HPDE6-E6E7 (cell line): ENCODE measurements around the gene CSTF2T.
A peak's percentile ranks its signal among the peaks of the same experiment; 100 is the strongest.
"Not testable (repeated sequence)": the region's sequence is repeated elsewhere in the genome, so short reads cannot be mapped to it uniquely, and the experiment has no call there.

Source experiments
- DNase-seq: peaks from one replicate; pipeline ENCODE4 v3.0.0; 2011; ENCODE audit warnings: missing footprints; ENCODE audit errors: extremely low spot score

The CSTF2T gene

GRCh38 chr10:51698473-51699063 is 827 bp downstream of the CSTF2T start:
- no peak for DNase-seq

- no peak for DNase-seq
Observed at GRCh38 chr10:51696251-51696650, 3.1 kb downstream of the CSTF2T start.

GRCh38 chr10:51694086-51694768 is 5.2 kb downstream of the CSTF2T start:
- no peak for DNase-seq

GRCh38 chr10:51691135-51691534 is 8.3 kb downstream of the CSTF2T start:
- DNase-seq = no peak

- no peak for DNase-seq
Observed at GRCh38 chr10:51689536-51689935, 9.9 kb downstream of the CSTF2T start.

- not testable (repeated sequence) for DNase-seq
Observed at GRCh38 chr10:51688826-51689225, 10.6 kb downstream of the CSTF2T start.

GRCh38 chr10:51687296-51687695 is 12.1 kb downstream of the CSTF2T start:
- DNase-seq = no peak

- DNase-seq = no peak
Observed at GRCh38 chr10:51685768-51686167, 13.6 kb downstream of the CSTF2T start.

- no peak for DNase-seq
Observed at GRCh38 chr10:51683031-51683691, 16.2 kb downstream of the CSTF2T start.

GRCh38 chr10:51679841-51680240 is 19.6 kb downstream of the CSTF2T start:
- no peak for DNase-seq

- DNase-seq = no peak
Observed at GRCh38 chr10:51675088-51675487, 24.3 kb downstream of the CSTF2T start.

GRCh38 chr10:51672039-51672535 is 27.3 kb downstream of the CSTF2T start:
- no peak for DNase-seq

GRCh38 chr10:51669041-51669440 is 30.4 kb downstream of the CSTF2T start:
- DNase-seq = no peak

GRCh38 chr10:51668336-51668689 is 31.1 kb downstream of the CSTF2T start:
- no peak for DNase-seq

- no peak for DNase-seq
Observed at GRCh38 chr10:51667678-51668335, 31.6 kb downstream of the CSTF2T start.

GRCh38 chr10:51666456-51666855 is 32.9 kb downstream of the CSTF2T start:
- DNase-seq = no peak

- no peak for DNase-seq
Observed at GRCh38 chr10:51663086-51663485, 36.3 kb downstream of the CSTF2T start.

- no peak for DNase-seq
Observed at GRCh38 chr10:51659344-51659743, 40.1 kb downstream of the CSTF2T start.

GRCh38 chr10:51658000-51658399 is 41.4 kb downstream of the CSTF2T start:
- DNase-seq = no peak

- DNase-seq = no peak
Observed at GRCh38 chr10:51656503-51656902, 42.9 kb downstream of the CSTF2T start.

GRCh38 chr10:51654918-51655317 is 44.5 kb downstream of the CSTF2T start:
- no peak for DNase-seq

GRCh38 chr10:51653025-51653424 is 46.4 kb downstream of the CSTF2T start:
- no peak for DNase-seq

- DNase-seq = peak; percentile 1
Observed at GRCh38 chr10:51651063-51651462, 48.3 kb downstream of the CSTF2T start.
